Lung (tissue), 12 donors: ENCODE measurements around the gene TMEM116. TPM values are rescaled to one million over a fixed set of nuclear protein-coding genes. Genes with fewer than 3 reads are reported as not detected.
"Not testable (repeated sequence)": the region's sequence is repeated elsewhere in the genome, so short reads cannot be mapped to it uniquely, and the experiment has no call there.

Experiments used
- ATAC-seq: fragments of 200-7000 bp; cut with Tn5 transposase; one replicate; pipeline ENCODE4 v1.9.1; 2020; ENCODE audit warnings: moderate number of reproducible peaks; ENCODE audit not compliant: insufficient read depth, low FRiP score
- DNase-seq, 3 donors: peaks; one replicate each; pipeline ENCODE4 v3.0.0-alpha.2; 2013 to 2017
- H3K27ac ChIP-seq, 2 donors: one replicate each; pipeline ENCODE4 v1.5.1; 2013; ENCODE audit warnings: mild to moderate bottlenecking in 2 of 2, moderate library complexity in 2 of 2, control low read depth in 1 of 2, inconsistent platforms in 1 of 2, low read depth in 1 of 2, low read length in 1 of 2
- H3K27me3 ChIP-seq, 3 donors: one replicate each; pipeline ENCODE4 v1.5.1; 2013; ENCODE audit warnings: low read length in 2 of 3; ENCODE audit not compliant: control insufficient read depth in 3 of 3, insufficient read depth in 3 of 3
- H3K36me3 ChIP-seq, 4 donors: one replicate each; pipeline ENCODE4 v1.5.1; 2013; ENCODE audit warnings: low read length in 4 of 4, mild to moderate bottlenecking in 1 of 4, moderate library complexity in 1 of 4; ENCODE audit not compliant: control insufficient read depth in 4 of 4, insufficient read depth in 4 of 4
- H3K4me1 ChIP-seq, 5 donors: one replicate each; pipeline ENCODE4 v1.5.1; 2013; ENCODE audit warnings: low read length in 5 of 5, mild to moderate bottlenecking in 2 of 5, moderate library complexity in 1 of 5; ENCODE audit not compliant: control insufficient read depth in 5 of 5, insufficient read depth in 5 of 5
- H3K4me3 ChIP-seq: one replicate; pipeline ENCODE4 v1.5.1; 2013; ENCODE audit warnings: mild to moderate bottlenecking, control low read depth, moderate library complexity
- H3K9ac ChIP-seq, 2 donors: one replicate each; pipeline ENCODE4 v1.5.1; 2013; ENCODE audit warnings: low read length in 2 of 2, control low read depth in 1 of 2; ENCODE audit not compliant: insufficient read depth in 1 of 2
- H3K9me3 ChIP-seq, 4 donors: one replicate each; pipeline ENCODE4 v1.5.1; 2013; ENCODE audit warnings: low read length in 3 of 4, mild to moderate bottlenecking in 1 of 4, moderate library complexity in 1 of 4; ENCODE audit not compliant: control insufficient read depth in 4 of 4, insufficient read depth in 3 of 4
- WGBS, 2 donors: extraction: QIAGEN DNeasy Blood & Tissue Kit; methylation state at CpG; one replicate each; pipeline ENCODE4 v1.1.7; 2013; 5-methylcytosine and 5-hydroxymethylcytosine counted together
- polyA plus RNA-seq, 2 donors: library from polyadenylated mRNA; stranded (reverse); fragments of 200-250 nt; gene quantifications; one replicate each; pipeline ENCODE4 v1.2.1, GENCODE V29; 2013
- total RNA-seq, 2 donors: library from RNA; depleted of rRNA in 1 of 2; stranded (reverse); fragments of >200 nt in 1 of 2; gene quantifications; one replicate each; pipeline ENCODE4 v1.2.1, GENCODE V29; 2014 to 2021
- TF ChIP-seq, protein P1 (sequence below): IDR thresholded peaks from 2 replicates; pipeline ENCODE4 v1.5.1; 2012; ENCODE audit warnings: mild to moderate bottlenecking; ENCODE audit errors: control extremely low read depth, extremely low read depth
- donor health status: control.
- donor health status: control.
- donor health status: Bipolar disorder and iron deficiency.
- donor health status: healthy.
- donor health status: DM: yes; HTN: yes; CAD: no.

The TMEM116 gene
- total and polyA plus RNA-seq, 4 donors = 10.5 to 40.1 (median 14.6) TPM

- no peaks in the 10 kb centered on the region for H3K9me3 ChIP-seq
- H3K4me1 ChIP-seq = no peaks in the 10 kb centered on the region
- TF ChIP-seq, protein P1, sequence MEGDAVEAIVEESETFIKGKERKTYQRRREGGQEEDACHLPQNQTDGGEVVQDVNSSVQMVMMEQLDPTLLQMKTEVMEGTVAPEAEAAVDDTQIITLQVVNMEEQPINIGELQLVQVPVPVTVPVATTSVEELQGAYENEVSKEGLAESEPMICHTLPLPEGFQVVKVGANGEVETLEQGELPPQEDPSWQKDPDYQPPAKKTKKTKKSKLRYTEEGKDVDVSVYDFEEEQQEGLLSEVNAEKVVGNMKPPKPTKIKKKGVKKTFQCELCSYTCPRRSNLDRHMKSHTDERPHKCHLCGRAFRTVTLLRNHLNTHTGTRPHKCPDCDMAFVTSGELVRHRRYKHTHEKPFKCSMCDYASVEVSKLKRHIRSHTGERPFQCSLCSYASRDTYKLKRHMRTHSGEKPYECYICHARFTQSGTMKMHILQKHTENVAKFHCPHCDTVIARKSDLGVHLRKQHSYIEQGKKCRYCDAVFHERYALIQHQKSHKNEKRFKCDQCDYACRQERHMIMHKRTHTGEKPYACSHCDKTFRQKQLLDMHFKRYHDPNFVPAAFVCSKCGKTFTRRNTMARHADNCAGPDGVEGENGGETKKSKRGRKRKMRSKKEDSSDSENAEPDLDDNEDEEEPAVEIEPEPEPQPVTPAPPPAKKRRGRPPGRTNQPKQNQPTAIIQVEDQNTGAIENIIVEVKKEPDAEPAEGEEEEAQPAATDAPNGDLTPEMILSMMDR = no peak
- 64 to 82% methylated on average over 5 of the region's 5 CpGs for WGBS, 2 donors
- H3K36me3 ChIP-seq = peaks cover 0 to 7% (median 0%) of the 10 kb centered on the region in 4 donors
- H3K27ac ChIP-seq = peak overlapping the region in 1 of 2 donors; percentile 7
- no peaks in the 10 kb centered on the region for H3K27me3 ChIP-seq
- DNase-seq (no peak), ATAC-seq (no peak)
- no peak overlapping the region for H3K4me3 ChIP-seq
- H3K9ac ChIP-seq = no peak overlapping the region
These were observed 37.6 kb downstream of the TMEM116 start for GRCh38 chr12:111975161-111975931.

GRCh38 chr12:111971800-111972199 is 41.2 kb downstream of the TMEM116 start:
- H3K4me3 ChIP-seq = no peak overlapping the region
- no peak for ATAC-seq
- H3K9me3 ChIP-seq = peaks cover 0 to 3% (median 0%) of the 10 kb centered on the region in 4 donors
- H3K9ac ChIP-seq = no peak overlapping the region
- TF ChIP-seq, protein P1 = no peak
- H3K27me3 ChIP-seq = no peaks in the 10 kb centered on the region
- H3K4me1 ChIP-seq = peaks cover 0 to 2% (median 0%) of the 10 kb centered on the region in 5 donors
- peaks cover 0 to 4% (median 0%) of the 10 kb centered on the region in 4 donors for H3K36me3 ChIP-seq
- no peak overlapping the region for H3K27ac ChIP-seq
- no peak for DNase-seq

- Histone ChIP-seq H3K9ac (no peak overlapping the region), H3K4me3 (no peak overlapping the region), H3K4me1 (peaks cover 0 to 2% (median 0%) of the 10 kb centered on the region in 5 donors), H3K27ac (peak overlapping the region in 1 of 2 donors; percentile 47), H3K9me3 (peaks cover 0 to under 1% (median 0%) of the 10 kb centered on the region in 4 donors), H3K36me3 (no peaks in the 10 kb centered on the region), H3K27me3 (no peaks in the 10 kb centered on the region)
- ATAC-seq (no peak), DNase-seq (peak in 2 of 3 donors; percentile 46 to 73)
- WGBS, 2 donors = 70 to 93% methylated on average over 1 of the region's 1 CpG
- TF ChIP-seq, protein P1 = no peak
These were observed 48.0 kb downstream of the TMEM116 start for GRCh38 chr12:111964935-111965334.

DNA sequence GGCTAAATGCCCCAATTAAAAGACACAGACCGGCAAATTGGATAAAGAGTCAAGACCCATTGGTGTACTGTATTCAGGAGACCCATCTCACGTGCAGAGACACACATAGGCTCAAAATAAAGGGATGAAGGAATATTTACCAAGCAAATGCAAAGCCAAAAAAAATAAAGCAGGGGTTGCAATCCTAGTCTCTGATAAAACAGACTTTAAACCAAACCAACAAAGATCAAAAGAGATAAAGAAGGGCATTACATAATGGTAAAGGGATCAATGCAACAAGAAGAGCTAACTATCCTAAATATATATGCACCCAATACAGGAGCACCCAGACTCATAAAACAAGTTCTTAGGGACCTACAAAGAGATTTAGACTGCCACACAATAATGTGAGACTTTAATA is 53.4 kb downstream of the TMEM116 start:
- H3K9me3 ChIP-seq, H3K4me3 ChIP-seq, H3K27ac ChIP-seq, ATAC-seq, H3K9ac ChIP-seq, H3K36me3 ChIP-seq, H3K27me3 ChIP-seq, H3K4me1 ChIP-seq, DNase-seq: not testable (repeated sequence)
- WGBS, 2 donors = 92 to 100% methylated on average over 2 of the region's 2 CpGs

DNA sequence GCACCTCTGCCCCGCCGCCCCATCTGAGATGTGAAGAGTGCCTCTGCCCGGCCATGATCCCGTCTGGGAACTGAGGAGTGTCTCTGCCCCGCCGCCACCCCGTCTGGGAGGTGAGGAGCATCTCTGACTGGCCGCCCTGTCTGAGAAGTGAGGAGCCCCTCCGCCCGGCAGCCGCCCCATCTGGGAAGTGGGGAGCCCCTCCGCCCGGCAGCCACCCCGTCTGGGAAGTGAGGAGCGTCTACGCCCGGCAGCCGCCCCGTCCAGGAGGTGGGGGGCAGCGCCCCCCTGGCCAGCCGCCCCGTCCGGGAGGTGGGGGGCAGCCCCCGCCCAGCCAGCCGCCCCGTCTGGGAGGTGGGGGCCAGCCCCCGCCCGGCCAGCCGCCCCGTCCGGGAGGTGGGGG is 55.7 kb downstream of the TMEM116 start:
- H3K4me3 ChIP-seq, H3K27ac ChIP-seq, H3K36me3 ChIP-seq, ATAC-seq, H3K27me3 ChIP-seq, H3K9me3 ChIP-seq, H3K9ac ChIP-seq, H3K4me1 ChIP-seq, DNase-seq: not testable (repeated sequence)
- 96 to 97% methylated on average over 18 to 31 of the region's 31 CpGs for WGBS, 2 donors
